Stomach (tissue), 9 donors: Measurements from ENCODE around the gene SMCO4. TPM values are rescaled to one million over a fixed set of nuclear protein-coding genes. Genes with fewer than 3 reads are reported as not detected.
"Not testable (repeated sequence)": the region's sequence is repeated elsewhere in the genome, so short reads cannot be mapped to it uniquely, and the experiment has no call there.

Experiments
- DNase-seq, 2 donors: peaks; one replicate each; pipeline versions ENCODE4 v3.0.0 to v3.0.0-alpha.2; 2013 to 2019
- H3K27ac ChIP-seq, 5 donors: fragments of 200-600 bp in 4 of 5; sonication (generic) in 4 of 5; one replicate each; pipeline ENCODE4 v1.5.1; 2013 to 2019; ENCODE audit warnings: mild to moderate bottlenecking in 1 of 5, moderate library complexity in 1 of 5
- H3K27me3 ChIP-seq, 3 donors: fragments of 200-600 bp; sonication (generic); one replicate each; pipeline ENCODE4 v1.5.1; 2017 to 2019; ENCODE audit warnings: mixed run types in 1 of 3
- H3K36me3 ChIP-seq, 4 donors: fragments of 200-600 bp; sonication (generic); 1 replicate in 3 of 4; 2 replicates in 1 of 4; pipeline ENCODE4 v1.5.1; 2016 to 2019
- H3K4me1 ChIP-seq, 4 donors: fragments of 200-600 bp; sonication (generic); one replicate each; pipeline ENCODE4 v1.5.1; 2016 to 2019
- H3K4me3 ChIP-seq, 4 donors: fragments of 200-600 bp; sonication (generic) in 3 of 4; one replicate each; pipeline ENCODE4 v1.5.1; 2016 to 2019; ENCODE audit warnings: mild to moderate bottlenecking in 1 of 4
- H3K9me3 ChIP-seq, 4 donors: fragments of 200-600 bp; sonication (generic); one replicate each; pipeline ENCODE4 v1.5.1; 2016 to 2019
- EP300 ChIP-seq: sonication (generic); formaldehyde crosslinking; IDR thresholded peaks from one replicate; pipeline ENCODE4 v1.6.1; 2017; ENCODE audit warnings: antibody characterized with exemption
- POLR2A ChIP-seq, 4 donors: fragments of 450-650 bp; IDR thresholded peaks; one replicate each; pipeline ENCODE4 v1.6.1; 2016; ENCODE audit warnings: antibody characterized with exemption in 4 of 4, control low read depth in 2 of 4, mild to moderate bottlenecking in 1 of 4, moderate library complexity in 1 of 4
- POLR2AphosphoS5 ChIP-seq, 3 donors: sonication (generic); formaldehyde crosslinking; IDR thresholded peaks; one replicate each; pipeline ENCODE4 v1.6.1; 2016; ENCODE audit warnings: antibody characterized with exemption in 3 of 3
- whole genome bisulfite sequencing, 5 donors: extraction: QIAGEN DNeasy Blood & Tissue Kit in 3 of 5; methylation state at CpG; one replicate each; pipeline versions ENCODE4 v1.1.5 to v1.1.7; 2013 to 2018; 5-methylcytosine and 5-hydroxymethylcytosine counted together
- intact Hi-C: fragments of 100-400 bp; cut with DNase I; formaldehyde crosslinking; loops from one replicate; pipeline ENCODE4 v1.15.1; 2023; ENCODE audit warnings: low total_unique reads
- polyA plus RNA-seq, 3 donors: library from polyadenylated mRNA; stranded (reverse); fragments of 200-250 nt; gene quantifications; one replicate each; pipeline ENCODE4 v1.2.3, GENCODE V29; 2013
- total RNA-seq, 5 donors: library from RNA; depleted of rRNA; stranded (reverse); fragments of >200 nt; gene quantifications; one replicate each; pipeline versions ENCODE4 v1.1.0 to v1.2.3, GENCODE V29; 2014 to 2016
- TF ChIP-seq, protein P1 (sequence below), 7 experiments: fragments of 450-650 bp in 4 of 7; fragments of 200-600 bp in 3 of 7; sonication (generic) in 3 of 7; IDR thresholded peaks; one replicate each; pipeline ENCODE4 v1.5.1; 2016 to 2019; ENCODE audit warnings: antibody characterized with exemption in 7 of 7, control low read depth in 2 of 7, mild to moderate bottlenecking in 1 of 7
- donor health status: healthy with polysubstance abuse.
- donor health status: Bipolar disorder and iron deficiency.
- donor health status: healthy.

The SMCO4 gene
- total and polyA plus RNA-seq, 8 donors, result 2.9 to 306 (median 25.1) TPM; not detected in 1

DNA sequence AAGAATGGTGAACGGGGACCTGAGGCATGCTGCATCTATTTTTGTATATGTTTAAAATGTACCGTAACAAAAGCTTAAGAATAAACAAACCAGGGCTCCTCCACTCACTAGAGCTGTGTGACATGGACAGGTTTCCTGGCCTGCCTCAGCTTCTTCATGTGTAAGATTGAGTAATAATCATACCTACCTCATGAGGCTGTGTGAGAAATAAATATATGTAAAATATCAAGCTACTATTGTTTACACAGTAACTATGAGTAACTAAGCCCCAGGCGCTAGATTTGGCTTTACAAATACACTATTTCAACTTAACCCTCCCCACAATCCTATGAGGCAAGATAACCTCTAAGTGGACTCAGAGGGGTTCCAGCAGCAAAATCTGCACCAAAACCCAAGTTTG lies 66.4 kb downstream of the SMCO4 start:
- 48 to 57% (median 54%) methylated on average over 3 of the region's 3 CpGs for WGBS, 5 donors
- no peak for TF ChIP-seq POLR2A (IDR thresholded peaks at IDR 0.05)
- no peaks in the 10 kb centered on the region for H3K9me3 ChIP-seq
- no peaks in the 10 kb centered on the region for H3K27me3 ChIP-seq
- H3K4me1 ChIP-seq, result peaks cover 7 to 42% (median 21%) of the 10 kb centered on the region in 4 donors
- peak overlapping the region in 2 of 5 donors; percentile 11 to 54 for H3K27ac ChIP-seq
- intact Hi-C loops, result no loop called here
- no peak overlapping the region for H3K4me3 ChIP-seq
- DNase-seq, result no peak
- peaks cover 0 to 10% (median 6%) of the 10 kb centered on the region in 4 donors for H3K36me3 ChIP-seq

DNA sequence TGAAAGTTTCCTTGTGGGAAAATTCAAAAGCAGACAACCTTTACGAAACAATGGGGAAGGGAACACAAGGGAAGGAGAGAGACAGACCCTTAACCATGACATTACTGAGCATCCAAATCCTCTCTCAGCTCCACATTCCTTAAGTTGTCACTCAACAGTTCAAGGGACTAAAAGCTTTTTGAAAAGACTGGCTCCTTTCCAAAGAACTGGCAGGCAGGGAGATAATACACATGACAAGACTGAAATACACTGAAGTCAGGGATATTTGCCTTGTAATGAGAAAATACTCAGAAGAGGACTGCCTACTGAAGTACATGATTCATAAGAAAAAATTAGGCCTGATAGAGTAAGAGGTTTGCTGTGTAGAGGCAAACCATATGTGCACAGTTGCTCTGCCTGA lies 69.1 kb downstream of the SMCO4 start:
- TF ChIP-seq POLR2A (IDR thresholded peaks at IDR 0.05) (no peak), EP300 (no peak), POLR2AphosphoS5 (IDR thresholded peaks at IDR 0.05) (no peak)
- TF ChIP-seq, protein P1, sequence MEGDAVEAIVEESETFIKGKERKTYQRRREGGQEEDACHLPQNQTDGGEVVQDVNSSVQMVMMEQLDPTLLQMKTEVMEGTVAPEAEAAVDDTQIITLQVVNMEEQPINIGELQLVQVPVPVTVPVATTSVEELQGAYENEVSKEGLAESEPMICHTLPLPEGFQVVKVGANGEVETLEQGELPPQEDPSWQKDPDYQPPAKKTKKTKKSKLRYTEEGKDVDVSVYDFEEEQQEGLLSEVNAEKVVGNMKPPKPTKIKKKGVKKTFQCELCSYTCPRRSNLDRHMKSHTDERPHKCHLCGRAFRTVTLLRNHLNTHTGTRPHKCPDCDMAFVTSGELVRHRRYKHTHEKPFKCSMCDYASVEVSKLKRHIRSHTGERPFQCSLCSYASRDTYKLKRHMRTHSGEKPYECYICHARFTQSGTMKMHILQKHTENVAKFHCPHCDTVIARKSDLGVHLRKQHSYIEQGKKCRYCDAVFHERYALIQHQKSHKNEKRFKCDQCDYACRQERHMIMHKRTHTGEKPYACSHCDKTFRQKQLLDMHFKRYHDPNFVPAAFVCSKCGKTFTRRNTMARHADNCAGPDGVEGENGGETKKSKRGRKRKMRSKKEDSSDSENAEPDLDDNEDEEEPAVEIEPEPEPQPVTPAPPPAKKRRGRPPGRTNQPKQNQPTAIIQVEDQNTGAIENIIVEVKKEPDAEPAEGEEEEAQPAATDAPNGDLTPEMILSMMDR (IDR thresholded peaks at IDR 0.05), result no peak
- peaks cover 0 to 6% (median 5%) of the 10 kb centered on the region in 4 donors for H3K36me3 ChIP-seq
- H3K4me3 ChIP-seq, result no peak overlapping the region
- 93 to 100% (median 100%) methylated on average over 1 of the region's 1 CpG for WGBS, 5 donors
- no peak for DNase-seq
- no peaks in the 10 kb centered on the region for H3K27me3 ChIP-seq
- intact Hi-C loops, result no loop called here
- H3K9me3 ChIP-seq, result no peaks in the 10 kb centered on the region
- H3K4me1 ChIP-seq, result peaks cover 4 to 25% (median 15%) of the 10 kb centered on the region in 4 donors
- no peak overlapping the region for H3K27ac ChIP-seq

DNA sequence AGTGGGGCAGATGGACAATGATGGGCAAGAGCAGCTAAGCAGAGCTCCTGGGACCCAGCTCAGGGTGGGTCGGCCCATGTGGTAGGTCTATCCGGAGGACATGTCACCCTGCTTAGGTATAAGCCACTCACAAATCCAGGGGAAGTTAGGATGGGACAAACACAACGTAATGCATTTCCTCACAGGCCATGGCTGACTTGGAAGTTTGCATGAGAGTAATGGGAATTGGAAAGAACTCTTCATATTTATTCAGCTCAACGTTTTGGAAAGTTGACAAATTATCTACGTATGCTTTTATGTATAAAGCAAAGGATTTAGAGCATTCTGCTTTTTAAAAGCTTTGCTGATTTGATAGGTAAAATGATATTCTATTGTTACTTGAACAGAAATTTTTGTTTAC lies 74.9 kb downstream of the SMCO4 start:
- Histone ChIP-seq H3K4me3 (no peak overlapping the region), H3K36me3 (no peaks in the 10 kb centered on the region), H3K27me3 (no peaks in the 10 kb centered on the region), H3K9me3 (no peaks in the 10 kb centered on the region), H3K27ac (no peak overlapping the region), H3K4me1 (no peaks in the 10 kb centered on the region)
- no peak for TF ChIP-seq POLR2AphosphoS5 (IDR thresholded peaks at IDR 0.05)
- TF ChIP-seq, protein P1 (IDR thresholded peaks at IDR 0.05), result no peak
- no peak for TF ChIP-seq POLR2A (IDR thresholded peaks at IDR 0.05)
- no peak for TF ChIP-seq EP300
- intact Hi-C loops, result no loop called here
- DNase-seq, result no peak
- 51 to 58% (median 55%) methylated on average over 5 of the region's 5 CpGs for WGBS, 5 donors

DNA sequence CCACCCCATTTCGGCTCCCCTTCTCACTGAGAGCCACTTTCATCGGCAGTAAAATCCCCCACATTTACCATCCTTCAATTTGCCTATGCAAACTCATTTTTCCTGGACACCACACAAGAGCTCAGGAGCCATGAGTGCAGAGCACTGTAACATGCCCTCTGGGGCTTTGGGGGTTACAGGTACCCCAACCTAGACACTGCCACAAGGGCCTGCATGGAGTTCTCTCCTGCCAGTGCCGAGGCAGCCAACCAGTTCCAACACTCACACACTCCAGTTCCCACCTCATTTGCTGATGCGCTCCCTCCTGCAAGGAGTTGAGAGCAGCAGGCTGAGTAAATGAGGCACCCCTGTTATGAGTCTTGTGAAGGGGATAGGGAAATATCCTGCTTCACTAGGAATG lies 76.1 kb downstream of the SMCO4 start:
- no peaks in the 10 kb centered on the region for H3K9me3 ChIP-seq
- WGBS, 5 donors, result 84 to 94% (median 91%) methylated on average over 4 of the region's 4 CpGs
- no peak overlapping the region for H3K27ac ChIP-seq
- no peaks in the 10 kb centered on the region for H3K36me3 ChIP-seq
- TF ChIP-seq, protein P1 (IDR thresholded peaks at IDR 0.05), result no peak
- TF ChIP-seq POLR2AphosphoS5 (IDR thresholded peaks at IDR 0.05), result no peak
- no peak for TF ChIP-seq POLR2A (IDR thresholded peaks at IDR 0.05)
- no peak for TF ChIP-seq EP300
- intact Hi-C loops, result no loop called here
- no peak overlapping the region for H3K4me3 ChIP-seq
- no peaks in the 10 kb centered on the region for H3K27me3 ChIP-seq
- H3K4me1 ChIP-seq, result no peaks in the 10 kb centered on the region
- no peak for DNase-seq

DNA sequence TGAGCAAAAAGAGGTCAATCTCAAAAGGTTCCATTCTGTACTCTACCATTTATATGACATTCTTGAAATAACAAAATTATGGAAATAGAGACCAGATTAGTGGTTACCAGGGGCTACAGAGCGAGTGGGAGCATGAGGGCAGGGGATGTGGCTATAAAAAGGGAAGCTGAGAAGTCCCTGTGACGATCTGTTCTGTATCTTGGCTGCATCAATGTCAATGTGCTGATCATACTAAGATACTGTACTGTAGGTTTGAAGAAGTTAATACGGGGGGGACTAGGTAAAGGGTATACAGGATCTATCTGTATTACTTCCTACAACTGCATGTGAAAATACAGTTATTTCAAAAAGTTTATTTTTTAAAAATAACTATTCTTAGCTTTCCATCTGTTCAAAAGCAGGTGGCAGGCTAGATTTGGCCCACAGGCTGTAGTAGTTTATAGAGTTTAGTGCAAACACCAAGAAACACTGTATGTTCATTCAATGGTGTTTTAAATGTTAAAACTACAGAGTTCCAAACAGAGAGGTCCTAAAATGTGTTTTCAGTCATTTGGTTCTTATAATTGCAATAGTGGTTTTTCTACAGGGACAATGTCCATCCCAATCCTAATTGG lies 78.2 kb downstream of the SMCO4 start:
- intact Hi-C loops, result no loop called here
- Histone ChIP-seq H3K36me3 (no peaks in the 10 kb centered on the region), H3K9me3 (no peaks in the 10 kb centered on the region), H3K27me3 (no peaks in the 10 kb centered on the region), H3K27ac (no peak overlapping the region), H3K4me1 (no peaks in the 10 kb centered on the region), H3K4me3 (no peak overlapping the region)
- no peak for DNase-seq
- TF ChIP-seq POLR2A (IDR thresholded peaks at IDR 0.05) (no peak), EP300 (no peak), POLR2AphosphoS5 (IDR thresholded peaks at IDR 0.05) (no peak)
- TF ChIP-seq, protein P1 (IDR thresholded peaks at IDR 0.05), result no peak
- 63 to 70% (median 66%) methylated on average over 3 of the region's 3 CpGs for WGBS, 5 donors

DNA sequence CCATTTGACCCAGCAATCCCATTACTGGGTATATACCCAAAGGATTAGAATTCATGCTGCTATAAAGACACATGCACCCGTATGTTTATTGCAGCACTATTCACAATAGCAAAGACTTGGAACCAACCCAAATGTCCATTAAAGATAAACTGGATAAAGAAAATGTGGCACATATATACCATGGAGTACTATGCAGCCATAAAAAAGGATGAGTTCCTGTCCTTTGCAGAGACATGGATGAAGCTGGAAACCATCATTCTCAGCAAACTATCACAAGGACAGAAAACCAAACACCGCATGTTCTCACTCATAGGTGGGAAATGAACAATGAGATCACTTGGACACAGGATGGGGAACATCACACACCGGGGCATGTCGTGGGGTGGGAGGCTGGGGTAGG lies 79.5 kb downstream of the SMCO4 start:
- H3K4me3 ChIP-seq, H3K27me3 ChIP-seq, H3K27ac ChIP-seq, DNase-seq, H3K4me1 ChIP-seq, H3K36me3 ChIP-seq, H3K9me3 ChIP-seq, intact Hi-C loops: not testable (repeated sequence)
- WGBS, 5 donors, result 80 to 97% (median 95%) methylated on average over 4 of the region's 4 CpGs
